Panc1 (cell line): ENCODE results near the gene PIAS1. TPM values are rescaled to one million over a fixed set of nuclear protein-coding genes. Genes with fewer than 3 reads are reported as not detected.

Experiments
- ATAC-seq: fragments of 200-7000 bp; cut with Tn5 transposase; 2 replicates; pipeline ENCODE4 v1.9.1; 2020; ENCODE audit warnings: mild to moderate bottlenecking, moderate library complexity
- BruUV-seq: library from RNA; stranded (reverse); fragments of 400-500 nt; replicated peaks from 2 replicates; lab custom pipeline; 2021; lab: Mats Ljungman, UMichigan
- CTCF ChIA-PET: fragments of 300-600 bp; sonication (Branson Sonifier 250); formaldehyde crosslinking; loops from one replicate; lab custom pipeline; 2022; ENCODE audit warnings: antibody characterized with exemption; lab: Charles Lee
- POLR2A ChIA-PET: fragments of 300-600 bp; sonication (Branson Sonifier 250); formaldehyde crosslinking; loops from one replicate; lab custom pipeline; 2022; ENCODE audit warnings: antibody characterized with exemption; lab: Charles Lee
- DNase-seq: peaks from one replicate; pipeline ENCODE4 v3.0.0-alpha.2; 2010; ENCODE audit warnings: low read depth, low spot score
- H3K27ac ChIP-seq: 2 replicates; pipeline ENCODE4 v1.5.1; 2011; ENCODE audit warnings: mild to moderate bottlenecking, low read length, inconsistent platforms
- H3K27me3 ChIP-seq: fragments of 200-500 bp; sonication (Bioruptor generic); 2 replicates; pipeline ENCODE4 v1.6.0; 2014; ENCODE audit warnings: low read length, inconsistent platforms; ENCODE audit not compliant: control insufficient read depth, insufficient read depth
- H3K36me3 ChIP-seq: fragments of 200-500 bp; sonication (Bioruptor generic); 2 replicates; pipeline ENCODE4 v1.5.1; 2014; ENCODE audit warnings: inconsistent platforms, mild to moderate bottlenecking, low read length, moderate library complexity; ENCODE audit not compliant: control insufficient read depth, insufficient read depth
- H3K4me1 ChIP-seq: 2 replicates; pipeline ENCODE4 v1.5.1; 2011; ENCODE audit warnings: inconsistent platforms, mild to moderate bottlenecking, low read length, moderate library complexity; ENCODE audit not compliant: control insufficient read depth, insufficient read depth
- H3K4me3 ChIP-seq, 2 experiments: 2 replicates each; pipeline ENCODE4 v1.5.1; 2011 to 2012; ENCODE audit warnings: low read depth in 2 of 2, low read length in 2 of 2, mild to moderate bottlenecking in 2 of 2, inconsistent platforms in 1 of 2, moderate library complexity in 1 of 2
- H3K9me3 ChIP-seq: fragments of 200-500 bp; sonication (Bioruptor generic); 2 replicates; pipeline ENCODE4 v1.5.1; 2014; ENCODE audit warnings: low read depth, mild to moderate bottlenecking, inconsistent platforms, low read length, moderate library complexity; ENCODE audit not compliant: control insufficient read depth, insufficient read depth
- POLR2AphosphoS5 ChIP-seq: IDR thresholded peaks from 2 replicates; pipeline ENCODE4 v1.6.1; 2012; ENCODE audit warnings: mild to moderate bottlenecking, low read depth, low read length, moderate library complexity
- REST ChIP-seq, 2 experiments: IDR thresholded peaks; 2 replicates each; pipeline ENCODE4 v1.6.1; 2011 to 2012; ENCODE audit warnings: low read depth in 2 of 2, control low read depth in 1 of 2, low read length in 1 of 2, mild to moderate bottlenecking in 1 of 2, moderate library complexity in 1 of 2; ENCODE audit not compliant: insufficient read depth in 1 of 2
- SIN3A ChIP-seq: IDR thresholded peaks from 2 replicates; pipeline ENCODE4 v1.6.1; 2012; ENCODE audit warnings: low read depth, mild to moderate bottlenecking, low read length, moderate library complexity, borderline replicate concordance; ENCODE audit not compliant: insufficient read depth
- TCF7L2 ChIP-seq: IDR thresholded peaks from 2 replicates; pipeline ENCODE4 v1.6.1; 2011; ENCODE audit warnings: mild to moderate bottlenecking, low read depth, low read length, inconsistent platforms
- in situ Hi-C: cut with HindIII; loops from 2 replicates; pipeline ENCODE4 v1.10.0; 2016; ENCODE audit warnings: low sequenced_read_pairs, low pct_unique_long_range_greater_than_20kb
- intact Hi-C: fragments of 100-400 bp; cut with micrococcal nuclease; formaldehyde crosslinking; loops from one replicate; pipeline ENCODE4 v1.10.0; 2022; ENCODE audit not compliant: unreplicated experiment
- total RNA-seq: library from RNA; stranded (reverse); gene quantifications from one replicate; pipeline ENCODE4 v1.2.1, GENCODE V29; 2021; ENCODE audit not compliant: unreplicated experiment
- TF ChIP-seq, protein P1 (sequence below): fragments of 450-650 bp; IDR thresholded peaks from 2 replicates; pipeline ENCODE4 v1.5.1; 2017; ENCODE audit warnings: mild to moderate bottlenecking

PIAS1 gene
- total RNA-seq, 1 experiment from 2014 or later = 44.5 TPM

DNA sequence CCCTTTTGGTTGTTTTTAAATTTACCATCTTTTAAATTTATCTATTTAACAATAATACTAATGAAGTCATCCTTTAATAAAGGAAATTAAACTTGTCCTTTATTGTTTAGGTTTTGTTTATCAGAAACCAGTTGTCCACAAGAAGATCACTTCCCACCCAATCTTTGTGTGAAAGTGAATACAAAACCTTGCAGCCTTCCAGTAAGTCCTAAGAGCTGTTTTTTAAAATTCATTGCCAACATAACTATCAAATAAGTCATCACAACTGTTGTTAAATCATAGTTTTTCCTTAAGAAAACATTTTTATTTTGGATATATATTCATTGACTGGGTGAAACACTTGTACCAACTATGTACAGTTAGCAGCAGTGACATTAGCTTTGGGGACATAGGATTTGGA, 91.6 kb downstream of the PIAS1 start:
- ChIA-PET POLR2A (interaction anchor here (0.6 kb wide), 2 partner anchors 64 to 1293 kb away, joined by 3 read pairs; no protein-coding TSS in a partner anchor), CTCF (no interaction called here)
- no peak for ATAC-seq
- Histone ChIP-seq H3K9me3 (no peaks in the 10 kb centered on the region), H3K27ac (no peak overlapping the region), H3K4me1 (no peaks in the 10 kb centered on the region), H3K27me3 (no peaks in the 10 kb centered on the region), H3K36me3 (peaks cover 26% of the 10 kb centered on the region), H3K4me3 (no peak overlapping the region)
- no peak for DNase-seq
- BruUV-seq = no TSS peak
- intact Hi-C loops (no loop called here), in situ Hi-C loops (no loop called here)
- no peak for TF ChIP-seq POLR2AphosphoS5
- TF ChIP-seq, protein P1, sequence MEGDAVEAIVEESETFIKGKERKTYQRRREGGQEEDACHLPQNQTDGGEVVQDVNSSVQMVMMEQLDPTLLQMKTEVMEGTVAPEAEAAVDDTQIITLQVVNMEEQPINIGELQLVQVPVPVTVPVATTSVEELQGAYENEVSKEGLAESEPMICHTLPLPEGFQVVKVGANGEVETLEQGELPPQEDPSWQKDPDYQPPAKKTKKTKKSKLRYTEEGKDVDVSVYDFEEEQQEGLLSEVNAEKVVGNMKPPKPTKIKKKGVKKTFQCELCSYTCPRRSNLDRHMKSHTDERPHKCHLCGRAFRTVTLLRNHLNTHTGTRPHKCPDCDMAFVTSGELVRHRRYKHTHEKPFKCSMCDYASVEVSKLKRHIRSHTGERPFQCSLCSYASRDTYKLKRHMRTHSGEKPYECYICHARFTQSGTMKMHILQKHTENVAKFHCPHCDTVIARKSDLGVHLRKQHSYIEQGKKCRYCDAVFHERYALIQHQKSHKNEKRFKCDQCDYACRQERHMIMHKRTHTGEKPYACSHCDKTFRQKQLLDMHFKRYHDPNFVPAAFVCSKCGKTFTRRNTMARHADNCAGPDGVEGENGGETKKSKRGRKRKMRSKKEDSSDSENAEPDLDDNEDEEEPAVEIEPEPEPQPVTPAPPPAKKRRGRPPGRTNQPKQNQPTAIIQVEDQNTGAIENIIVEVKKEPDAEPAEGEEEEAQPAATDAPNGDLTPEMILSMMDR = no peak
- TF ChIP-seq TCF7L2 = no peak
- no peak for TF ChIP-seq SIN3A
- no peak for TF ChIP-seq REST (IDR thresholded peaks at IDR 0.05; ENCODE audit: insufficient read depth in 1 of 2, low read depth in 2 of 2, low read length in 1 of 2)

- intact Hi-C loops (no loop called here), in situ Hi-C loops (no loop called here)
- ATAC-seq = no peak
- ChIA-PET CTCF (no interaction called here), POLR2A (no interaction called here)
- no peaks in the 10 kb centered on the region for H3K9me3 ChIP-seq
- H3K27me3 ChIP-seq = no peaks in the 10 kb centered on the region
- H3K4me3 ChIP-seq = no peak overlapping the region
- TF ChIP-seq SIN3A (no peak), POLR2AphosphoS5 (no peak), TCF7L2 (no peak), REST (IDR thresholded peaks at IDR 0.05; ENCODE audit: insufficient read depth in 1 of 2, low read depth in 2 of 2, low read length in 1 of 2) (no peak)
- TF ChIP-seq, protein P1 = no peak
- peaks cover 20% of the 10 kb centered on the region for H3K36me3 ChIP-seq
- BruUV-seq = no TSS peak
- H3K27ac ChIP-seq = no peak overlapping the region
- no peak for DNase-seq
- no peaks in the 10 kb centered on the region for H3K4me1 ChIP-seq
Measured at GRCh38 chr15:68148039-68148438, 93.9 kb downstream of the PIAS1 start.
